Vagina (tissue), 2 donors: ENCODE measurements around the gene PDE7B. TPM values are rescaled to one million over a fixed set of nuclear protein-coding genes. Genes with fewer than 3 reads are reported as not detected.

Experiments used
- DNase-seq, 2 donors: peaks; one replicate each; pipeline ENCODE4 v3.0.0-alpha.2; 2017; ENCODE audit errors: extremely low spot score in 2 of 2
- H3K27ac ChIP-seq: fragments of 200-600 bp; sonication (generic); one replicate; pipeline ENCODE4 v1.5.1; 2019
- H3K27me3 ChIP-seq: fragments of 200-600 bp; sonication (generic); one replicate; pipeline ENCODE4 v1.5.1; 2019
- H3K36me3 ChIP-seq, 2 donors: fragments of 200-600 bp; sonication (generic); one replicate each; pipeline ENCODE4 v1.5.1; 2017 to 2019
- H3K4me1 ChIP-seq: fragments of 200-600 bp; sonication (generic); one replicate; pipeline ENCODE4 v1.5.1; 2019
- H3K4me3 ChIP-seq, 2 donors: fragments of 200-600 bp; sonication (generic); 1 replicate in 1 of 2; 2 replicates in 1 of 2; pipeline ENCODE4 v1.5.1; 2016 to 2019
- H3K9me3 ChIP-seq: fragments of 200-600 bp; sonication (generic); one replicate; pipeline ENCODE4 v1.5.1; 2019
- POLR2A ChIP-seq, 2 donors: fragments of 450-650 bp; IDR thresholded peaks; one replicate each; pipeline ENCODE4 v1.6.1; 2017; ENCODE audit warnings: antibody characterized with exemption in 2 of 2, mild to moderate bottlenecking in 2 of 2, moderate library complexity in 2 of 2
- POLR2AphosphoS5 ChIP-seq, 2 donors: sonication (generic); formaldehyde crosslinking; IDR thresholded peaks; one replicate each; pipeline ENCODE4 v1.9.0; 2017; ENCODE audit warnings: antibody characterized with exemption in 2 of 2, mild to moderate bottlenecking in 2 of 2, low read depth in 1 of 2; ENCODE audit not compliant: insufficient read depth in 1 of 2
- intact Hi-C: fragments of 100-400 bp; cut with DNase I; formaldehyde crosslinking; loops from one replicate; pipeline ENCODE4 v1.15.1; 2023
- total RNA-seq: library from RNA; depleted of rRNA; stranded (reverse); fragments of >200 nt; gene quantifications from one replicate; pipeline ENCODE4 v1.2.3, GENCODE V29; 2016
- TF ChIP-seq, protein P1 (sequence below), 3 experiments: fragments of 450-650 bp in 2 of 3; fragments of 200-600 bp in 1 of 3; sonication (generic) in 1 of 3; IDR thresholded peaks; one replicate each; pipeline ENCODE4 v1.5.1; 2017 to 2019; ENCODE audit warnings: antibody characterized with exemption in 3 of 3, mild to moderate bottlenecking in 2 of 3, moderate library complexity in 2 of 3

The PDE7B gene
- total RNA-seq, 1 donor from 2014 or later = 6.9 TPM

DNA sequence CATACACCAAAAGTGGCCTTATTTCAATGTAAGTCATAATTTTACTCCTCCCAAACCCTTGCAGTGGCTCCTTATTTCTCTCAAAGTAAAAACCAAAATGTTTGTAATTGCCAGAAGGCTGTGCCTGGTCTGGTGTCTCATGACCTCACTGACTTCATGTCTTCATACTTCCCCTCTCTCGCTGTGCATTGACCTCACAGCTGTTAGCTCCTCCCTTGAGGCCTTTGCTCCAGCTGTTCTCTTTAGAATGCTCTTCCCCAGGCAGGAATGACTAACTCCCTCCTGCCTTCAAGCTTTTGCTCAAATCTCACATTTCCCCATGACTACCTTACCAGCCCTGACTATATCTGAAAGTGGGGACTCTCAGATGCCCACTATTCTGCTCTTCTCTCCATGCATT lies 315.3 kb downstream of the PDE7B start:
- no peaks in the 10 kb centered on the region for H3K9me3 ChIP-seq
- TF ChIP-seq POLR2AphosphoS5 (IDR thresholded peaks at IDR 0.05; ENCODE audit: insufficient read depth in 1 of 2, low read depth in 1 of 2) (no peak), POLR2A (IDR thresholded peaks at IDR 0.05) (no peak)
- TF ChIP-seq, protein P1, sequence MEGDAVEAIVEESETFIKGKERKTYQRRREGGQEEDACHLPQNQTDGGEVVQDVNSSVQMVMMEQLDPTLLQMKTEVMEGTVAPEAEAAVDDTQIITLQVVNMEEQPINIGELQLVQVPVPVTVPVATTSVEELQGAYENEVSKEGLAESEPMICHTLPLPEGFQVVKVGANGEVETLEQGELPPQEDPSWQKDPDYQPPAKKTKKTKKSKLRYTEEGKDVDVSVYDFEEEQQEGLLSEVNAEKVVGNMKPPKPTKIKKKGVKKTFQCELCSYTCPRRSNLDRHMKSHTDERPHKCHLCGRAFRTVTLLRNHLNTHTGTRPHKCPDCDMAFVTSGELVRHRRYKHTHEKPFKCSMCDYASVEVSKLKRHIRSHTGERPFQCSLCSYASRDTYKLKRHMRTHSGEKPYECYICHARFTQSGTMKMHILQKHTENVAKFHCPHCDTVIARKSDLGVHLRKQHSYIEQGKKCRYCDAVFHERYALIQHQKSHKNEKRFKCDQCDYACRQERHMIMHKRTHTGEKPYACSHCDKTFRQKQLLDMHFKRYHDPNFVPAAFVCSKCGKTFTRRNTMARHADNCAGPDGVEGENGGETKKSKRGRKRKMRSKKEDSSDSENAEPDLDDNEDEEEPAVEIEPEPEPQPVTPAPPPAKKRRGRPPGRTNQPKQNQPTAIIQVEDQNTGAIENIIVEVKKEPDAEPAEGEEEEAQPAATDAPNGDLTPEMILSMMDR (IDR thresholded peaks at IDR 0.05) = no peak
- DNase-seq = no peak
- intact Hi-C loops = no loop called here
- H3K27me3 ChIP-seq = no peaks in the 10 kb centered on the region
- no peak overlapping the region for H3K4me3 ChIP-seq
- H3K36me3 ChIP-seq = no peaks in the 10 kb centered on the region
- H3K4me1 ChIP-seq = no peaks in the 10 kb centered on the region
- H3K27ac ChIP-seq = no peak overlapping the region

DNA sequence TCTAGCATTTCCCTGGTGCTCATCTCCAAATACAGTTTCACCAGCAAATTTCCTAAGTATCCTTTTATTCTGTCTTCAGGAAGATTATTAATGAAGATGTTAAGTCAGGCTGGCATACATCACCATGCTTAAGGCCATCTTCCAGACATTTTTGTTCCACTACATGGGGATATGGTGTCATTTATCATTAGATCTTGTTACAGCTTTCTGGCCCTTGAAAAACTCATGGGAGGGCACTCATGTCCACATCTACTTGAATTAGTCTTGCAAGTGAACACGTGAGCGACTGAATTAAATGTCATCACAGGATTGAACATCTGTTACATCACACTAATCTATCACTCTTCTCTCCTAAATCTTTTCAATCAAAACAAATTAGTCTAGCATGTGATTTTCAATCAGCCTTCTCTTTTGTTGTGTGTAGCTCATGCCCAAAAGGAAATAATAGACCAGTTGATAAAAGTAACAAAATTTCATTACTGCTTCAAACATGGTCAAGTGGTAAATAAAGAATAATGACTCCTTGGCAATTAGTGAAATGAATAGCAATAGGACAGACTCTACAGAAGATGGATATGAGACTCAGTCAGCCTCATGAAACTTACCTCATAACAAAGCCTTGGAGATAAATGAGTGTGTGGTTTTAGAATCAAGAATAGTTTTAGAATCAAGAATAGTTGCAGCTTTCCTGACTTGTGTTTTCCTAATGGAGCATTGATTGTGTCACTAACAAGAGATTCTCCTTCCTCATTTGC lies 318.1 kb downstream of the PDE7B start:
- H3K27ac ChIP-seq = no peak overlapping the region
- no peaks in the 10 kb centered on the region for H3K9me3 ChIP-seq
- intact Hi-C loops = no loop called here
- H3K4me1 ChIP-seq = no peaks in the 10 kb centered on the region
- no peaks in the 10 kb centered on the region for H3K27me3 ChIP-seq
- H3K4me3 ChIP-seq = no peak overlapping the region
- no peaks in the 10 kb centered on the region for H3K36me3 ChIP-seq
- TF ChIP-seq POLR2A (IDR thresholded peaks at IDR 0.05) (no peak), POLR2AphosphoS5 (IDR thresholded peaks at IDR 0.05; ENCODE audit: insufficient read depth in 1 of 2, low read depth in 1 of 2) (no peak)
- TF ChIP-seq, protein P1 (IDR thresholded peaks at IDR 0.05) = no peak
- no peak for DNase-seq

DNA sequence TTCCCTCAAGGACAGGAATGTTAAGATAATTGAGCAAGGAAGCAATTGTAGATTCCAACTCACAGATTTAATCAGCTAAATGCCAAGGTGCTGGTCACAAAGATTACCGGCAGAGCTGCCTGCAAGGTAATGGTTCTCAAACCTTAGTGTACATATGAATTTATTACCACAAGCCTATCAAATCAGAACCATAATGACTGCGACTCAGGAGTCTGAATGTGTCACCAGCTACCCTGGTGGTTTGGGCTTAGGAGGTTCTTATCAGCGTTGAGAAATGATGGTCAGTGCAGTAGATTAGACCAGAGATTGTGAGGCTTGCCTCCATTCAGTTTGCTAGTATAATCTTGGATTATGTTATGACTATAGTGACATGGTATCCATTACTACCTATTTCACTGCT lies 319.7 kb downstream of the PDE7B start:
- intact Hi-C loops = no loop called here
- TF ChIP-seq POLR2A (IDR thresholded peaks at IDR 0.05) = no peak
- no peak for TF ChIP-seq POLR2AphosphoS5 (IDR thresholded peaks at IDR 0.05; ENCODE audit: insufficient read depth in 1 of 2, low read depth in 1 of 2)
- TF ChIP-seq, protein P1 (IDR thresholded peaks at IDR 0.05) = no peak
- no peaks in the 10 kb centered on the region for H3K9me3 ChIP-seq

DNA sequence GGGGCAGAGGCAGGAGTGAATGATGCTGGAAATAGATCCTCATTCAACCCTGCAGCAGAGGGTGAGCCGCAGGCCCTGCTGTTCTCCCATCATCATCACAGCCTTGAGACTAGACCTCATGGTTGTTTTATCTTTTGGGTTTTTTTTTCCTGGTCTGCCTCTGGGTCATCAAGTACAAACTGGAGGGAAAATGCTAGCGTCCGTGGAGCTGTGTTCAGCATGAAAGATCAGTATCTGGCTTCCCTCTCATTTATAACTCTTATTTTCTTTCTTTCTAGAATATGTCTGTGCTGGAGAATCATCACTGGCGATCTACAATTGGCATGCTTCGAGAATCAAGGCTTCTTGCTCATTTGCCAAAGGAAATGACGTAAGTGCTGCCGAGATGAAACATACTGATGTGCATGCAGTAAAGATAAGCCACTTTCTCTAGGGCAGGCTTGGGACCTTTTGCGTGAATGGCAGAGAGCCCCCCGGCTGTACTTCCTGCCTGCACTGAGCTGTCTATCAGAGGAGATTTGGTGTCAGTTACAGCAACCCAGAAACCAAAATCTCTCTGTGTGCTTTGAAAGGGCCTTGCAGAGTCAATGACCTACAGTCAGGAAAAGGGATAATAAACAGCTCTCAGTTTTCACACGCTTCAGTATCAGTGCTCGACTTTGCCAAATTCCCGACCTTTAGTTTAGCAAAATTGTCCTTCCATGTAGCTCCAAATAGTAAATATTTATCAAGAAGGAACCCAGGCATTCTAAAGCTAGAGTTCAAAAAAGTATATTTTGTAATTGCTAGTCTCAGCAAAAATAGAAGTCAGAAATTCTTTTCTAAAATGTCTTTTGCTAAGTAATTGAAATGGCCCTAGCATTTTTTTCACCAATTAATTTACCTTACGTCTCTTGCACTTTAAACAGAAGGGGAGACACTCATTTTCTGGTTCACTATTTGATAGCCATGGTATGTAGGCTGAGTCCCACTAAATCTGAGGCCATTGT lies 322.3 kb downstream of the PDE7B start:
- H3K4me3 ChIP-seq = no peak overlapping the region
- TF ChIP-seq POLR2AphosphoS5 (IDR thresholded peaks at IDR 0.05; ENCODE audit: insufficient read depth in 1 of 2, low read depth in 1 of 2) (no peak), POLR2A (IDR thresholded peaks at IDR 0.05) (no peak)
- TF ChIP-seq, protein P1 (IDR thresholded peaks at IDR 0.05) = no peak
- H3K4me1 ChIP-seq = no peaks in the 10 kb centered on the region
- intact Hi-C loops = no loop called here
- DNase-seq = no peak
- H3K27me3 ChIP-seq = no peaks in the 10 kb centered on the region
- H3K36me3 ChIP-seq = no peaks in the 10 kb centered on the region
- no peak overlapping the region for H3K27ac ChIP-seq
- no peaks in the 10 kb centered on the region for H3K9me3 ChIP-seq

More for the DNA sequence above, 319.7 kb downstream of the PDE7B start:
- Histone ChIP-seq H3K4me1 (no peaks in the 10 kb centered on the region), H3K36me3 (no peaks in the 10 kb centered on the region), H3K4me3 (no peak overlapping the region), H3K27me3 (no peaks in the 10 kb centered on the region), H3K27ac (no peak overlapping the region)
- DNase-seq = no peak
